Osteocyte (in vitro differentiated cells): ENCODE measurements around the gene SNPH. TPM values are rescaled to one million over a fixed set of nuclear protein-coding genes. Genes with fewer than 3 reads are reported as not detected.

ENCODE experiments used
- DNase-seq: peaks from one replicate; pipeline ENCODE4 v3.0.0; 2021; ENCODE audit warnings: mixed read lengths; ENCODE audit not compliant: unreplicated experiment; ENCODE audit errors: extremely low spot score
- H3K27ac Mint-ChIP-seq: one replicate; pipeline ENCODE4 v1.8.0; 2021; ENCODE audit warnings: mild to moderate bottlenecking, mixed read lengths; ENCODE audit not compliant: unreplicated experiment
- H3K27me3 Mint-ChIP-seq: one replicate; pipeline ENCODE4 v1.8.0; 2021; ENCODE audit warnings: mixed read lengths; ENCODE audit not compliant: unreplicated experiment
- H3K36me3 Mint-ChIP-seq: one replicate; pipeline ENCODE4 v1.8.0; 2021; ENCODE audit warnings: mixed read lengths; ENCODE audit not compliant: unreplicated experiment
- H3K4me1 Mint-ChIP-seq: one replicate; pipeline ENCODE4 v1.8.0; 2021; ENCODE audit warnings: mixed read lengths; ENCODE audit not compliant: unreplicated experiment
- H3K4me3 Mint-ChIP-seq: one replicate; pipeline ENCODE4 v1.8.0; 2021; ENCODE audit warnings: mild to moderate bottlenecking, moderate library complexity, mixed read lengths; ENCODE audit not compliant: unreplicated experiment
- H3K9me3 Mint-ChIP-seq: one replicate; pipeline ENCODE4 v1.8.0; 2021; ENCODE audit warnings: mixed read lengths; ENCODE audit not compliant: unreplicated experiment
- total RNA-seq: library from RNA; stranded (reverse); gene quantifications from 2 replicates; pipeline ENCODE4 v1.2.1, GENCODE V29; 2021
- TF ChIP-seq, protein P1 (sequence below): fragments of 200-600 bp; sonication (generic); IDR thresholded peaks from 2 replicates; pipeline ENCODE4 v1.5.0; 2021; ENCODE audit warnings: antibody characterized with exemption, mild to moderate bottlenecking, moderate library complexity

The SNPH gene
- total RNA-seq, 1 donor from 2014 or later: 8.9 TPM

DNA sequence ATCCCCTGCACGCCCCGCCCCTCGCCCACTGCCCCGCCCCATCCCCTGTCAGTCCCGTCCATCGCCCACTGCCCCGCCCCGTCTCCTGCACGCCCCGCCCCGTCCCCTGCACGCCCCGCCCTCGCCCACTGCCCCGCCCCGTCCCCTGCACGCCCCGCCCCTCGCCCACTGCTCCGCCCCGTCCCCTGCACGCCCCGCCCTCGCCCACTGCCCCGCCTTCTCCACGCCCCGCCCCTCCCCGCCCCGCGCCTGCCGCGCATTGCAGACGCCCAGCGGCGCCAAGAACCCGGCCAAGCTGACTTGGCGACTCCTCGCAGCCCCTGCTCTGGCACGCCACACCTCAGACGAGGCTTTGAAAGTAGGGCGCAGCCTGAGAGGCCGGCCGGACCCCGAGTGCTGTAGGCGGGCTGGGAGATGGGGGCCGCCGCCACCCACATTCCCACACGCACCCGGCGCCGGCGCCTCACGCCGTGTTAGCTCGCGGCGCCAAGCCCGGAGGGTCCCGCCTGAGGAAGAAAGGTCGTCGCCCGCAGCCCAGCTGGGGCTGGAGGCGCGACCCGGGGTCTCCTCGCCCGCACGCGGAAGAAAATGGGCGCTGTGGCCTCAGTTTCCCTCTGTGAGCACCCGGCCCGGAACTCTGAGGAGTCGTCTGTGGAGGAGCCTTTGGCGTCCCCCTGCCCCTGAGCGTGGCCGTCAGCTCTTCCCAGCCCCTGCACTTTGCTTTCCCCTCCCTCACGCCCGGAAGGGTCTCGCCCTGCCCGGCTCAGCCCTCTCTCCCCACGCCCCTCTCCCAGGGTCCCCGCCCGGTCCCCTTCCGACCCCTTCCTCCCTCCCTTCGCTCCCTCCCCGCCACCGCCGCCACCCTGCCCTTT lies 40.1 kb upstream of the SNPH start, which contains the start of gene RAD21L1:
RAD21L1 (plus strand) TSS at position 262 of the 872 bp plus-strand sequence. CDS start 2,410 bp downstream, outside the sequence.
- Mint-ChIP-seq H3K36me3 (no peaks in the 10 kb centered on the region), H3K27ac (no peak within 1 kb of the TSS), H3K4me3 (peak within 1 kb of the TSS; percentile 75), H3K4me1 (peaks cover 5% of the 10 kb centered on the region), H3K27me3 (peaks cover 45% of the 10 kb centered on the region), H3K9me3 (no peaks in the 10 kb centered on the region)
- peak; percentile 93 for DNase-seq
- TF ChIP-seq, protein P1, sequence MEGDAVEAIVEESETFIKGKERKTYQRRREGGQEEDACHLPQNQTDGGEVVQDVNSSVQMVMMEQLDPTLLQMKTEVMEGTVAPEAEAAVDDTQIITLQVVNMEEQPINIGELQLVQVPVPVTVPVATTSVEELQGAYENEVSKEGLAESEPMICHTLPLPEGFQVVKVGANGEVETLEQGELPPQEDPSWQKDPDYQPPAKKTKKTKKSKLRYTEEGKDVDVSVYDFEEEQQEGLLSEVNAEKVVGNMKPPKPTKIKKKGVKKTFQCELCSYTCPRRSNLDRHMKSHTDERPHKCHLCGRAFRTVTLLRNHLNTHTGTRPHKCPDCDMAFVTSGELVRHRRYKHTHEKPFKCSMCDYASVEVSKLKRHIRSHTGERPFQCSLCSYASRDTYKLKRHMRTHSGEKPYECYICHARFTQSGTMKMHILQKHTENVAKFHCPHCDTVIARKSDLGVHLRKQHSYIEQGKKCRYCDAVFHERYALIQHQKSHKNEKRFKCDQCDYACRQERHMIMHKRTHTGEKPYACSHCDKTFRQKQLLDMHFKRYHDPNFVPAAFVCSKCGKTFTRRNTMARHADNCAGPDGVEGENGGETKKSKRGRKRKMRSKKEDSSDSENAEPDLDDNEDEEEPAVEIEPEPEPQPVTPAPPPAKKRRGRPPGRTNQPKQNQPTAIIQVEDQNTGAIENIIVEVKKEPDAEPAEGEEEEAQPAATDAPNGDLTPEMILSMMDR: no peak

DNA sequence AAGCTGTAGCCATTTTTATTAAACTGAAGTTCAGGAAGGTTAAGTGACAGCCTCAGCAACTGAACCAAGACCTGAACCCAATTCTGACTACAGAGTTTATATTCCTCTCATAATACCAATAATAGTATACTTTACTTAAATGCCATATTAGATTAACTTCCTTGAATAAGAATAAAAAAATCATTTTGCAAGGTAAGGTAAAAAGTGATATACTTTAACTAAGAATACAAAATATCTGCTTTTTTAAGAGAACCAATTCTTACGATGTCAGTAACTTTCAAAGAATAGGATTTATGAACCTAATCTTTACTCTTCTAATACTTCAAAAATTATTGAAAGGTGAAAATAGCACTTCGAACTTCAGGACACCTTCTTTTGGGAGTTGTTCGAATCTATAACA lies 36.6 kb upstream of the SNPH start:
- no peaks in the 10 kb centered on the region for H3K9me3 Mint-ChIP-seq
- no peak overlapping the region for H3K27ac Mint-ChIP-seq
- H3K27me3 Mint-ChIP-seq: peaks cover 43% of the 10 kb centered on the region
- no peaks in the 10 kb centered on the region for H3K36me3 Mint-ChIP-seq
- no peak for DNase-seq
- peaks cover 5% of the 10 kb centered on the region for H3K4me1 Mint-ChIP-seq
- no peak overlapping the region for H3K4me3 Mint-ChIP-seq
- TF ChIP-seq, protein P1: no peak

DNA sequence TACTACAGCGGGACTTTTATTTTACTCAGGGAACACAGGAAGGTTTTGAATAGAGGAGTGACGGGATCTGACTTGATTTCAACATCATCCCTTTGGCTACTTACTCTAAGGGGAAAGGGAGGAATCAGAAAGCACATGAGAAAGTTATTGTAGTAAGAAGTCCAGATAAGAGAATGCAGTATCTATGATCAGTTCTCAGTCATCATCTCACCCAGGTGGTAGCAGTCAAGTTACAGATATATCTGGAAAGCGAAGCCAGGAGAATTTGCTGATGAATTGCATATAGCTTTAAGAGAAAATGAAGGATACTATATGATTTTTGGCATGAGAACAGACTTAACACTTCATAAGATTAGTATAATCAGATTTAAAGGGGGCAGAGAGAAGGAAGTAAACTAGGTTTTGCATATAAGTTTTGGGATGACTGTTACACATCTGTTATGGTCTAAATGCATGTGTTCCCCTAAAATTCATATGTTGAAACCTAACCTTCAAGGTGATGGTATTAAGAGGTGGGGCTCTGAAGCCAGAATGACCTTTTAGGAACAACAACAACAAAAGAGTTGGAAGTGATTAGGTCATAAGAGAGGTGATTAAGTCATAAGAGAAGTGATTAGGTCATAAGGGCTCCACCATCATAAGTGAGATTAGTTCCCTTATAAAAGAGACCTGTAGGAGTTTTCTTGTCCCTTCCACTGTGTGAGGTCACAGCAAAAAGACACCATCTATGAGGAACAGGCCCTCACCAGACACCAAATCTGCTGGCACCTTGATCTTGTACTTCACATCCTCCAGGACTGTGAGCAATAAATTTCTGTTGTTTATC lies 33.6 kb upstream of the SNPH start:
- Mint-ChIP-seq H3K27ac (no peak overlapping the region), H3K36me3 (no peaks in the 10 kb centered on the region), H3K27me3 (peaks cover 48% of the 10 kb centered on the region), H3K4me1 (no peaks in the 10 kb centered on the region), H3K9me3 (no peaks in the 10 kb centered on the region), H3K4me3 (no peak overlapping the region)
- DNase-seq: no peak
- TF ChIP-seq, protein P1: no peak

DNA sequence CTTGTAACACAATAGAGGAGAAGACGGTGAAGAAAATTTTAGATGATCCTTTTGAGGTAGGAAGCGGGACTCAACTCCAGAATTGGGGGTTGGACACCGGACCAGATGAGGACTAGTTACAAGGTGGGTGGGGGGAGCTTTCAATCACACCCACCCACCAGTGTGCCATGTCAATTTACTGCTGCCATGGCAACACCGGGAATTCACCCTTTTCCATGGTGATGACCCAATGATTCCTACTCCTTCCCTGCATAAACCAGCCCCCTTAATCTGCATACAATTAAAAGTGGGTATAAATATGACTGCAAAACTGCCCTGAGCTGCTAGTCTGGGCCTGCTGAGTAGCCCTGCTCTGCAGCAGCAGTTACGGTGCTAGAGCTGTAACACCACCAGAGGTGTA lies 25.5 kb upstream of the SNPH start:
- Mint-ChIP-seq H3K4me3 (no peak overlapping the region), H3K4me1 (no peaks in the 10 kb centered on the region), H3K27ac (no peak overlapping the region), H3K36me3 (no peaks in the 10 kb centered on the region), H3K9me3 (no peaks in the 10 kb centered on the region), H3K27me3 (peaks cover 23% of the 10 kb centered on the region)
- DNase-seq: no peak
- TF ChIP-seq, protein P1: no peak

DNA sequence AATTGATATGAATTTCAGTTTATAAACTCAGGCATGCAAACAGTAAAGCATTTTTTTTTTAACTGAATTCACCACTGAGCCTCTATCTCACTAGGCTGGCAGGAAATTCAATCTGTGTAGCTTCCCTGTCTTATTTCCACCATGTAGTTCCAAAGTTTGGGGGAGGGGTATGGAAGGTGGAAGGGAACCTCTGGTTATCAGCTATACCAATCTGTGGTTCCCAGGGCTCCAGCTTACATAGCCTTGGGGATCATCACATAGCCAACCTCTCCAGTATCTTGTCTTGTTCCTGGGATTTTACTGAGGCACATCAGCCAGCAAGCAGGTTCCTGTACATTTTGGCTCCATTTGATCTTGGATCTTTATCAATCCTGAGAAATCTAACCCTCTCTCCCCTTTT lies 24.6 kb upstream of the SNPH start:
- H3K4me3 Mint-ChIP-seq: no peak overlapping the region
- peaks cover 22% of the 10 kb centered on the region for H3K27me3 Mint-ChIP-seq
- no peaks in the 10 kb centered on the region for H3K36me3 Mint-ChIP-seq
- no peak overlapping the region for H3K27ac Mint-ChIP-seq
- H3K9me3 Mint-ChIP-seq: no peaks in the 10 kb centered on the region
- TF ChIP-seq, protein P1: no peak
- H3K4me1 Mint-ChIP-seq: no peaks in the 10 kb centered on the region
- DNase-seq: no peak
